HEK293 (cell line): ENCODE results near the gene BTBD16.
A peak's percentile ranks its signal among the peaks of the same experiment; 100 is the strongest.

Experiments used
- CTCF ChIA-PET: fragments of 350-600 bp; formaldehyde crosslinking; extraction: SDS; loops from one replicate; lab custom pipeline; 2021; ENCODE audit warnings: antibody characterized with exemption; lab: Yijun Ruan, JAX
- POLR2A ChIA-PET: fragments of 300-600 bp; formaldehyde crosslinking; extraction: SDS; loops from one replicate; lab custom pipeline; 2020; ENCODE audit warnings: antibody characterized with exemption, inconsistent platforms; lab: Yijun Ruan, JAX
- H3K27ac ChIP-seq: fragments of 200-500 bp; sonication (Bioruptor generic); 2 replicates; pipeline ENCODE4 v1.5.1; 2014; ENCODE audit warnings: low read depth, low read length, control low read depth, inconsistent platforms; ENCODE audit errors: extremely low read depth
- H3K36me3 ChIP-seq, 2 experiments: fragments of 200-500 bp in 1 of 2; sonication (Bioruptor generic) in 1 of 2; 1 replicate in 1 of 2; 2 replicates in 1 of 2; pipeline ENCODE4 v1.5.1; 2014 to 2017; ENCODE audit warnings: inconsistent platforms in 2 of 2, low read length in 2 of 2; ENCODE audit not compliant: control insufficient read depth in 2 of 2, insufficient read depth in 1 of 2
- H3K4me1 ChIP-seq: fragments of 200-500 bp; sonication (Bioruptor generic); 2 replicates; pipeline ENCODE4 v1.5.1; 2014; ENCODE audit warnings: mild to moderate bottlenecking, low read length, inconsistent platforms; ENCODE audit not compliant: control insufficient read depth, insufficient read depth
- H3K4me3 ChIP-seq: 2 replicates; pipeline ENCODE4 v1.5.1; 2011; ENCODE audit warnings: low read depth, mild to moderate bottlenecking, control low read depth, low read length, moderate library complexity
- H3K9me3 ChIP-seq: fragments of 200-500 bp; sonication (Bioruptor generic); 2 replicates; pipeline ENCODE4 v1.5.1; 2014; ENCODE audit warnings: low read depth, low read length, inconsistent platforms; ENCODE audit not compliant: control insufficient read depth, insufficient read depth
- ATF2 ChIP-seq: fragments of 450-650 bp; formaldehyde crosslinking; IDR thresholded peaks from 2 replicates; pipeline ENCODE4 v1.5.1; 2016; ENCODE audit warnings: missing biosample characterization, missing genetic modification characterization, low read depth
- GLIS2 ChIP-seq: fragments of 450-650 bp; formaldehyde crosslinking; IDR thresholded peaks from 2 replicates; pipeline ENCODE4 v1.5.1; 2016; ENCODE audit warnings: missing biosample characterization, missing genetic modification characterization
- MEIS1 ChIP-seq: sonication (generic); formaldehyde crosslinking; IDR thresholded peaks from 2 replicates; pipeline ENCODE4 v1.8.1; 2022; ENCODE audit warnings: missing genetic modification reagents, mild to moderate bottlenecking, borderline replicate concordance
- PBX3 ChIP-seq: sonication (generic); formaldehyde crosslinking; IDR thresholded peaks from 2 replicates; pipeline ENCODE4 v1.8.1; 2022; ENCODE audit warnings: mild to moderate bottlenecking, moderate library complexity, missing genetic modification reagents
- PRDM1 ChIP-seq: fragments of 450-650 bp; formaldehyde crosslinking; IDR thresholded peaks from 2 replicates; pipeline ENCODE4; 2016; ENCODE audit warnings: missing biosample characterization, missing genetic modification characterization
- REPIN1 ChIP-seq: fragments of 450-650 bp; formaldehyde crosslinking; IDR thresholded peaks from 2 replicates; pipeline ENCODE4 v1.5.1; 2017; ENCODE audit warnings: missing biosample characterization, missing genetic modification characterization, low read depth
- SCRT1 ChIP-seq: fragments of 450-650 bp; formaldehyde crosslinking; IDR thresholded peaks from 2 replicates; pipeline ENCODE4 v1.5.1; 2016; ENCODE audit warnings: missing biosample characterization, missing genetic modification characterization, borderline replicate concordance
- SCRT2 ChIP-seq: fragments of 450-650 bp; formaldehyde crosslinking; IDR thresholded peaks from 2 replicates; pipeline ENCODE4 v1.5.1; 2016; ENCODE audit warnings: missing biosample characterization, missing genetic modification characterization
- SETDB1 ChIP-seq: IDR thresholded peaks from one replicate; pipeline ENCODE4 v1.6.1; 2017; ENCODE audit warnings: mild to moderate bottlenecking, low read length, moderate library complexity, mixed read lengths; ENCODE audit not compliant: insufficient read length
- TSHZ1 ChIP-seq: fragments of 450-650 bp; formaldehyde crosslinking; IDR thresholded peaks from 2 replicates; pipeline ENCODE4 v1.5.1; 2016; ENCODE audit warnings: missing biosample characterization, missing genetic modification characterization, borderline replicate concordance
- ZBTB20 ChIP-seq: fragments of 450-650 bp; formaldehyde crosslinking; IDR thresholded peaks from 2 replicates; pipeline ENCODE4 v1.5.1; 2016; ENCODE audit warnings: missing biosample characterization, missing genetic modification characterization
- ZFHX2 ChIP-seq: fragments of 450-650 bp; formaldehyde crosslinking; conservative IDR thresholded peaks from 2 replicates; pipeline ENCODE4 v1.5.1; 2016; ENCODE audit warnings: missing biosample characterization, missing genetic modification characterization
- ZFP69B ChIP-seq: fragments of 450-650 bp; formaldehyde crosslinking; IDR thresholded peaks from 2 replicates; pipeline ENCODE4 v1.5.1; 2016; ENCODE audit warnings: missing biosample characterization, missing genetic modification characterization
- ZIC2 ChIP-seq: fragments of 450-650 bp; formaldehyde crosslinking; IDR thresholded peaks from 2 replicates; pipeline ENCODE4 v1.5.1; 2016; ENCODE audit warnings: missing biosample characterization, missing genetic modification characterization
- ZNF19 ChIP-seq: fragments of 450-650 bp; formaldehyde crosslinking; IDR thresholded peaks from 2 replicates; pipeline ENCODE4; 2016; ENCODE audit warnings: missing biosample characterization, missing genetic modification characterization, low read depth
- ZNF202 ChIP-seq: fragments of 450-650 bp; formaldehyde crosslinking; IDR thresholded peaks from 2 replicates; pipeline ENCODE4 v1.5.1; 2016; ENCODE audit warnings: missing biosample characterization, missing genetic modification characterization, borderline replicate concordance
- ZNF473 ChIP-seq: fragments of 450-650 bp; formaldehyde crosslinking; IDR thresholded peaks from 2 replicates; pipeline ENCODE4 v1.5.1; 2017; ENCODE audit warnings: missing biosample characterization, missing genetic modification characterization
- ZNF530 ChIP-seq: fragments of 450-650 bp; formaldehyde crosslinking; IDR thresholded peaks from 2 replicates; pipeline ENCODE4 v1.5.1; 2016; ENCODE audit warnings: low read depth, missing biosample characterization, missing genetic modification characterization
- ZNF610 ChIP-seq: fragments of 450-650 bp; formaldehyde crosslinking; IDR thresholded peaks from 2 replicates; pipeline ENCODE4 v1.5.1; 2016; ENCODE audit warnings: missing biosample characterization, missing genetic modification characterization, borderline replicate concordance
- ZNF626 ChIP-seq: fragments of 450-650 bp; sonication (Bioruptor Pico); formaldehyde crosslinking; IDR thresholded peaks from 2 replicates; pipeline ENCODE4 v1.5.1; 2018; ENCODE audit warnings: missing biosample characterization, missing genetic modification characterization, inconsistent platforms
- ZNF654 ChIP-seq: fragments of 450-650 bp; formaldehyde crosslinking; IDR thresholded peaks from 2 replicates; pipeline ENCODE4 v1.5.1; 2016; ENCODE audit warnings: low read depth, missing biosample characterization, missing genetic modification characterization
- ZNF660 ChIP-seq: fragments of 450-650 bp; IDR thresholded peaks from 2 replicates; pipeline ENCODE4 v1.5.1; 2018; ENCODE audit warnings: missing biosample characterization, mild to moderate bottlenecking, missing genetic modification characterization
- ZNF704 ChIP-seq: fragments of 450-650 bp; formaldehyde crosslinking; IDR thresholded peaks from 2 replicates; pipeline ENCODE4 v1.5.1; 2016; ENCODE audit warnings: missing biosample characterization, missing genetic modification characterization
- ZNF777 ChIP-seq: fragments of 450-650 bp; formaldehyde crosslinking; IDR thresholded peaks from 2 replicates; pipeline ENCODE4 v1.5.1; 2017; ENCODE audit warnings: missing biosample characterization, missing genetic modification characterization, borderline replicate concordance
- ZNF843 ChIP-seq: fragments of 450-650 bp; formaldehyde crosslinking; IDR thresholded peaks from 2 replicates; pipeline ENCODE4 v1.5.1; 2016; ENCODE audit warnings: missing biosample characterization, missing genetic modification characterization
- ZSCAN23 ChIP-seq: fragments of 450-650 bp; formaldehyde crosslinking; IDR thresholded peaks from 2 replicates; pipeline ENCODE4 v1.5.1; 2016; ENCODE audit warnings: missing biosample characterization, missing genetic modification characterization
- ZSCAN5A ChIP-seq: fragments of 450-650 bp; formaldehyde crosslinking; IDR thresholded peaks from 2 replicates; pipeline ENCODE4 v1.5.1; 2016; ENCODE audit warnings: missing biosample characterization, missing genetic modification characterization

BTBD16 gene

GRCh38 chr10:122286867-122287266, 15.8 kb downstream of the BTBD16 start (continued):
- no peak for TF ChIP-seq ZNF626
- no peak for TF ChIP-seq SETDB1
- TF ChIP-seq ATF2 (tag by site-specific recombination): no peak
- no peak for TF ChIP-seq ZNF610 (tag by site-specific recombination)
- TF ChIP-seq ZFP69B: no peak
- peak; percentile 32; the same call in 1 of the 2 replicates for TF ChIP-seq SCRT2 (tag by site-specific recombination)
- no peak for TF ChIP-seq ZNF704 (tag by site-specific recombination)
- no peak for TF ChIP-seq ZSCAN23 (tag by site-specific recombination)
- TF ChIP-seq ZNF660 (tag by site-specific recombination): 0 out of 2 replicates have a peak, but pooled peaks have one; percentile 62
- TF ChIP-seq ZBTB20 (tag by site-specific recombination): no peak
- TF ChIP-seq TSHZ1 (tag by site-specific recombination): no peak
- TF ChIP-seq SCRT1 (tag by site-specific recombination): no peak
- TF ChIP-seq PRDM1: peak; percentile 47; the same call in 1 of the 2 replicates
- TF ChIP-seq REPIN1 (tag by site-specific recombination): no peak
- TF ChIP-seq GLIS2 (tag by site-specific recombination): peak; percentile 61; the same call in 1 of the 2 replicates
- TF ChIP-seq ZNF777: no peak
- TF ChIP-seq ZNF654 (tag by site-specific recombination): no peak

- Histone ChIP-seq H3K27ac (no peak overlapping the region), H3K4me1 (no peaks in the 10 kb centered on the region), H3K36me3 (no peaks in the 10 kb centered on the region), H3K4me3 (no peak overlapping the region), H3K9me3 (no peaks in the 10 kb centered on the region)
- CTCF ChIA-PET: interaction anchor here (1.0 to 2.0 kb wide), 2 partner anchors 20 to 148 kb away, joined by 5 to 11 read pairs; no protein-coding TSS in a partner anchor
- POLR2A ChIA-PET: no interaction called here
- TF ChIP-seq ZNF473: no peak
- TF ChIP-seq PBX3 (CRISPR knock-in tag): no peak
- no peak for TF ChIP-seq MEIS1 (CRISPR knock-in tag)
- no peak for TF ChIP-seq ZSCAN5A
- TF ChIP-seq ZNF843 (tag by site-specific recombination): no peak
- no peak for TF ChIP-seq ZFHX2
- no peak for TF ChIP-seq ZIC2 (tag by site-specific recombination)
- no peak for TF ChIP-seq ZNF19 (tag by site-specific recombination)
- TF ChIP-seq ZNF202 (tag by site-specific recombination): no peak
- no peak for TF ChIP-seq ZNF530 (tag by site-specific recombination)
Observed at GRCh38 chr10:122287570-122287969, 16.5 kb downstream of the BTBD16 start.
